HG03108 (cell line): Measurements from ENCODE around the gene ME3.
"Not testable (repeated sequence)": the region's sequence is repeated elsewhere in the genome, so short reads cannot be mapped to it uniquely, and the experiment has no call there.

ENCODE experiments used
- ATAC-seq: cut with Tn5 transposase; IDR thresholded peaks from one replicate; pipeline ENCODE4 v1.9.1; 2021; ENCODE audit warnings: moderate library complexity; ENCODE audit not compliant: unreplicated experiment

ME3 gene

GRCh38 chr11:86565801-86566312, 106.6 kb downstream of the ME3 start:
- no peak for ATAC-seq

GRCh38 chr11:86565388-86565787, 107.0 kb downstream of the ME3 start:
- no peak for ATAC-seq

GRCh38 chr11:86562842-86563241, 109.6 kb downstream of the ME3 start:
- ATAC-seq: not testable (repeated sequence)

- ATAC-seq: no peak
These were observed 113.0 kb downstream of the ME3 start for GRCh38 chr11:86559311-86559945.

- no peak for ATAC-seq
These were observed 113.6 kb downstream of the ME3 start for GRCh38 chr11:86558841-86559240.

GRCh38 chr11:86558207-86558606, 114.2 kb downstream of the ME3 start:
- no peak for ATAC-seq

GRCh38 chr11:86555866-86556265, 116.5 kb downstream of the ME3 start:
- ATAC-seq: no peak

- no peak for ATAC-seq
These were observed 117.0 kb downstream of the ME3 start for GRCh38 chr11:86555401-86555800.

- no peak for ATAC-seq
These were observed 119.2 kb downstream of the ME3 start for GRCh38 chr11:86553265-86553664.

- ATAC-seq: peak; percentile 67
These were observed 120.9 kb downstream of the ME3 start for GRCh38 chr11:86551288-86552092.

- ATAC-seq: no peak
These were observed 121.7 kb downstream of the ME3 start for GRCh38 chr11:86550757-86551156.

GRCh38 chr11:86548271-86548917, 124.0 kb downstream of the ME3 start:
- ATAC-seq: no peak

GRCh38 chr11:86547727-86548126, 124.7 kb downstream of the ME3 start:
- ATAC-seq: no peak

- not testable (repeated sequence) for ATAC-seq
These were observed 131.1 kb downstream of the ME3 start for GRCh38 chr11:86541299-86541698.

GRCh38 chr11:86538223-86538548, 134.2 kb downstream of the ME3 start:
- ATAC-seq: no peak

GRCh38 chr11:86537541-86538222, 134.7 kb downstream of the ME3 start:
- no peak for ATAC-seq

GRCh38 chr11:86535773-86536172, 136.6 kb downstream of the ME3 start:
- no peak for ATAC-seq

- ATAC-seq: no peak
These were observed 147.6 kb downstream of the ME3 start for GRCh38 chr11:86524620-86525352.

- ATAC-seq: no peak
These were observed 148.4 kb downstream of the ME3 start for GRCh38 chr11:86523738-86524619.

GRCh38 chr11:86522512-86522911, 149.9 kb downstream of the ME3 start:
- not testable (repeated sequence) for ATAC-seq
